HG03354 (cell line): Measurements from ENCODE around the gene CMPK2.
A peak's percentile ranks its signal among the peaks of the same experiment; 100 is the strongest.
"Not testable (repeated sequence)": the region's sequence is repeated elsewhere in the genome, so short reads cannot be mapped to it uniquely, and the experiment has no call there.

ENCODE experiments used
- ATAC-seq: cut with Tn5 transposase; IDR thresholded peaks from one replicate; pipeline ENCODE4 v1.9.1; 2021; ENCODE audit warnings: mild to moderate bottlenecking; ENCODE audit not compliant: unreplicated experiment, poor library complexity, severe bottlenecking

Gene CMPK2, protein sequence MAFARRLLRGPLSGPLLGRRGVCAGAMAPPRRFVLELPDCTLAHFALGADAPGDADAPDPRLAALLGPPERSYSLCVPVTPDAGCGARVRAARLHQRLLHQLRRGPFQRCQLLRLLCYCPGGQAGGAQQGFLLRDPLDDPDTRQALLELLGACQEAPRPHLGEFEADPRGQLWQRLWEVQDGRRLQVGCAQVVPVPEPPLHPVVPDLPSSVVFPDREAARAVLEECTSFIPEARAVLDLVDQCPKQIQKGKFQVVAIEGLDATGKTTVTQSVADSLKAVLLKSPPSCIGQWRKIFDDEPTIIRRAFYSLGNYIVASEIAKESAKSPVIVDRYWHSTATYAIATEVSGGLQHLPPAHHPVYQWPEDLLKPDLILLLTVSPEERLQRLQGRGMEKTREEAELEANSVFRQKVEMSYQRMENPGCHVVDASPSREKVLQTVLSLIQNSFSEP

DNA sequence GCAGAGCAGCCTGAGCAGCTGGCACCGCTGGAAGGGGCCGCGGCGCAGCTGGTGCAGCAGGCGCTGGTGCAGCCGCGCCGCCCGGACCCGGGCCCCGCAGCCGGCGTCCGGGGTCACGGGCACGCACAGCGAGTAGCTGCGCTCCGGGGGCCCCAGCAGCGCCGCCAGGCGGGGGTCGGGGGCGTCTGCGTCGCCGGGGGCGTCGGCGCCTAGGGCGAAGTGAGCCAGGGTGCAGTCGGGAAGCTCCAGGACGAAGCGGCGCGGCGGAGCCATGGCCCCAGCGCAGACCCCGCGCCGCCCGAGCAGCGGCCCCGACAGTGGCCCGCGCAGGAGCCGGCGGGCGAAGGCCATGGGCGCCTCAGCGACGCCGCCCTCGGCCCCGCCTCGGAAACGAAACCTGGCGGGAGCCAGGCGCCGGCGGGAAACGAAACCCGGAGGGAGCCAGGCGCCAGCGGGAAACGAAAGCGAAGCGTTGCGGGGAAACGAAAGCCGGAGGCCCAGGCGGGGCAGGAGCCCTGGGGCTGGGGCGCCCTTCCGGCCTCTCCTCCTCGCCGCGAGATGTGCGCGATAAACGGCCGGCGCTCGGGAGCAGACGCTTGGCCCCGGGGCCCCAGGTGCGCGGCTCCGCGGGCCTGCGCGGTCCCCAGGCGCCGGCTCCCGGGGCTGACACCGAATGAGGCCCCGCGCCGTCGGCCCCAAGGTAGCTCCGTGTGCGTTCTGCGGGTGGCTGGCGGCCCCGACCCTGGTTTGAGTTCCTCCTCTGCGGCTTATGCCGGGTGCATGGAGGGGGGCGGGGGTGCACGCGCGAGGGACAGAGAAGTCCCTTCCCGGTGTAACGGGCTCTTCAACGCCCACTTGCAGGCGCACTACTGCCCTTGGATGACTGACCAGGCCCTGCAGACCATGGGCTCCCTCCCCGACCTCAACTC is at the start of gene CMPK2:
Gene CMPK2 (minus strand): TSS at position 562 of the 929 bp plus-strand sequence. CDS start 211 bp downstream, at position 351.
- ATAC-seq: peak; percentile 80

DNA sequence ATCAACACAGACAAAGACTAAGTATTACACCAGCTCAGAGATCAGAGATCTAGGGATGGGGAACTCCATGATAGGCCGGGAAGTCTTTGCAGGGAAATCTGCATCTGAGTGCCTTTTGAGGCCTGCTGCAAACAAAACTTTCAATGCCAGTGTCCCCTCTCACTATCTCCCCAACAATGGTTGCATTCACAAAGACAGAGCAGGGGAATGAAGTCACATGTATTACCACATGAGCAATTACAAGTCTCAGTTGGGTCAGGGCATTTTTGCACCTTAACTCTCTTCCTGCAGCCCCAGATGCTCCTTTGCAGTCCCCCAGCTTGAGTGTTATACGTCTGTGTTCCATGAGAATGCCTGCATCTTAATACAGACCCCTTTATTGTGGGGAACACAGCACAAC is 49.7 kb upstream of the CMPK2 start:
- ATAC-seq: no peak

- ATAC-seq: no peak
Measured at GRCh38 chr2:6914828-6915227, 49.1 kb upstream of the CMPK2 start.

DNA sequence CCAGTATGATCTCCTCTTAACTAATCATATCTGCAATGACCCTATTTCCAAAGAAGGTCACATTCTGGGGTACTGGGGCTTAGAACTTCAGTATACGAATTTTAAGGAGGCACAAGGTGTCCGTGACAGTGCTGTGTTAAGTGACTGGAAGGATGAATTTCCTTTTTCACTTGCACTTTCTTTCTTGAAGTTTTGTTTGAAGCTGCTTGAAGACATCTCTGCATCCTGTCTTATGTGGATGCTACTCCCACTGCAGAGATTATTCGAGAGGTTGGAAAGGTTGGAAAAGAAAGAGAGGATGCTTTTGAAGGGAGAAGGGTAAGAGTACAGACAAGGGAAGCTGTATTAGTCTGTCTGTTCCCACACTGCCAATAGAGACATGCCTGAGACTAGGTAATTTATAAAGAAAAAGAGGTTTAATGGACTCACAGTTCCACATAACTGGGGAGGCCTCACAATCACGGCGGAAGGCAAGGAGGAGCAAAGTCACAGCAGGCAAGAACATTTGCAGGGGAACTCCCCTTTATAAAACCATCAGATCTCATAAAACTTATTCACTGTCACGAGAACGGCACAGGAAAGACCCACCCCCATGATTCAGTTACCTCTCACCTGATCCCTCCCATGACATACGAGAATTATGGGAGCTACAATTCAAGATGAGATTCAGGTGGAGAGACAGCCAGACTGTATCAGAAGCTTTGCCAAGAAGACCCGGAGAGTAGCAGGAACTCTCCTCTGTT is 47.9 kb upstream of the CMPK2 start:
- no peak for ATAC-seq

DNA sequence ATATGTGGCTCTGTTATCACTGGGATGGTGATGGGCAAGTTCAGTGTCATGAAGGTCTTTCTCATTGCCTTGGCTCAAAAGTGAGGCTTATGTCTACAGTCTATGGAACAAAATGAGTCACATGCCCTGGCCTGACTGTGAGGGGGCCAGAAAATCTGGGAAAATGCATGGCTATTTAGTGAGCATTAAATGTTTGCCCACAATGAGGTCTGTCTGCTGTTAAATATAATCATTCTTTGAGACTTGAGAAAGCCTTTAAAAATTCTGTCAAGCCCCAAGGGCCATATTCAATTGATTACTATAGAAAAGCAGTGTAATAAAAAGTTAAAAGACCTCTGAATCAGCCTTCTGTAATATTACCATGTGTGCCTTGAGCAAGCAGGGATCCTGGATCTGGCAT is 46.0 kb upstream of the CMPK2 start:
- ATAC-seq: no peak

DNA sequence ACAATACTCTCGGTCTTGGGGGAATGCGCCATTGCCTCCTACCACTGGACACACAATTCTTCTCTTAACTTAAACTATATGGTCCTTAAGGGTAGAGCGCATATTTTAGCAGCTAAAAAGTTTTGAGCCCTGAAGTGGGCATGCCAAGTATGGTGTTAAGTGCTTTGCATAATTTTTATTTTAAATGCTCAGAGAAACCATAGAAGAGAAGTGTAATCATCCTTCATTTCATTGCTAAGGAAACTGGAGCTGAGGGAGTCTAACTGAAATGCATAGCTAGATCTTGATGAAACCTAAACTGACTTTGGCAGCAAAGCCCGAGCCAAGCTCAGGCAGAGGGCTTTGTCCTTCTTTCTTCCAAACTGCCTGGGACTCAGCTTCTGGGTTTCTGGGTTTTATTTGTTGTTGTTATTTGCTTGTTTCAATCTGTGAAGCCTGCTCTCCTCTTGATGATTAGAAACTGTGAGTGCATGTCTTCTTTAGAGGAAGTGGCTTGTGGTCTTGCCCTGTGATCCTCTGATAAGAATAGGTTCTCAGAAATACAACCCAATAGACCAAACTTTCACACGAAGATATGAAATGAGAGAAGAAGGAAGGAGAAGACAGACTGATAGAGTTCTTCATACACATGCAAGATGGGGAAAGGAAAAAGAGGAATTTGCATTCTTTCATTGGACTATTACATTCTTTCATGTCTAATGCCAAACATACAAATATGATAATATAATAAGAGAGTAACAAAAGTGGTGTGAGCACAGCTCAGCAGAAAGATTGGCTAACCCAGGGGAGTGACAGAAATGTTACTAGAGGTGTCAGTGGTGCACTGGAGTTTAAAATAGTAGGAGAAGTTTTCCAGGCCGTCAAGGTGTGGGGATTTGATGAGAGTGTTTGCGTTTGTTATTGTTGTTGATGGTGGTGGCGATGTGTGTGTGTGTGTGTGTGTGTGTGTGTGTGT is 44.0 kb upstream of the CMPK2 start:
- ATAC-seq: peak; percentile 99

- no peak for ATAC-seq
Measured at GRCh38 chr2:6908291-6908690, 42.6 kb upstream of the CMPK2 start.

GRCh38 chr2:6906165-6906741 is 40.5 kb upstream of the CMPK2 start:
- no peak for ATAC-seq

GRCh38 chr2:6905668-6906067 is 40.0 kb upstream of the CMPK2 start:
- ATAC-seq: no peak

DNA sequence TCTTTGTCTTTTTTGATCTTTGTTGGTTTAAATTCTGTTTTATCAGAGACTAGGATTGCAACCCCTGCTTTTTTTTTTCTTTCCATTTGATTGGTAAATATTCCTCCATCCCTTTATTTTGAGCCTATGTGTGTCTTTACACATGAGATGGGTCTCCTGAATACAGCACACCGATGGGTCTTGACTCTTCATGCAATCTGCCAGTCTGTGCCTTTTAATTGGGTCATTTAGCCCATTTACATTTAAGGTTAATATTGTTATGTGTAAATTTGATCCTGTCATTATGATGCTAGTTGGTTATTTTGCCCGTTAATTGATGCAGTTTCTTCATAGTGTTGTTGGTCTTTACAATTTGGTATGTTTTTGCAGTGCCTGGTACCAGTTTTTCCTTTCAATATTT is 36.9 kb upstream of the CMPK2 start:
- not testable (repeated sequence) for ATAC-seq

DNA sequence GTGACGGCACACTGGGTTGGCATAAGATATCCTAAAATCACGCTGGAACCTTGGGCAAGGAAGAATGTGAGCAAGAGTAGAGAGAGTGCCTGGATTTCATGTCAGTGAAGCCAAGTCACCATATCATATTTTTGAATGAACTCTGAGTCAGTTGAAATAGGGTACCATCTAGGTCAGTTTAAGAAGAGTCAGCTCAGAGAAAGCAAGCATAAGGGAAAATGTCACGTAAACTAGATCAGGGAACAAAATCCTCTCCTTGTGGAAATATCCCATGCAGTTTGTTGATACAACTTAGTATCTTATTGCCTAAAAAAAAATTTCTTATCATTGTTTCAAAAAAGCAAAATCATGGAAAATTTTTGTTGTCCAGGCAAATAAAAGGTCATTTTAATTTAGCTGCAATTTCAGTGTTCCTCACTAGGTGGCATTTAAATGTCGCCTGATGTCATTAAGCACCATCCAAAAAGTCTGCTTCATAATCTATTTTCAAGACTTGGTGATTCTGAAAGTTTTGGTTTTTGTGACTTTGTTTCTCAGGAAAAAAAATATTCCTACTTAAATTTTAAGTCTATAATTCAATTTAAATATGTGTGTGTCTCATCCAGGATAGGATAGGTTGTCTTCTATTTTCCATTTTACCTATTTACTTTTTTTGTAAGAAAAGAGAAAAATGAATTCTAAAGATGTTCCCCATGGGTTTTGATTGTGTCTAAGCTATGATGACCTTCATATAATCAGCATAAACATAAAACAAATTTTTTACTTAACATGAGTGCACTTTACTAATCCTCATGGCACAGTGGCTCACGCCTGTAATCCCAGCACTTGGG is 31.4 kb upstream of the CMPK2 start:
- peak; percentile 64 for ATAC-seq

- ATAC-seq: no peak
Measured at GRCh38 chr2:6893876-6894482, 28.3 kb upstream of the CMPK2 start.

DNA sequence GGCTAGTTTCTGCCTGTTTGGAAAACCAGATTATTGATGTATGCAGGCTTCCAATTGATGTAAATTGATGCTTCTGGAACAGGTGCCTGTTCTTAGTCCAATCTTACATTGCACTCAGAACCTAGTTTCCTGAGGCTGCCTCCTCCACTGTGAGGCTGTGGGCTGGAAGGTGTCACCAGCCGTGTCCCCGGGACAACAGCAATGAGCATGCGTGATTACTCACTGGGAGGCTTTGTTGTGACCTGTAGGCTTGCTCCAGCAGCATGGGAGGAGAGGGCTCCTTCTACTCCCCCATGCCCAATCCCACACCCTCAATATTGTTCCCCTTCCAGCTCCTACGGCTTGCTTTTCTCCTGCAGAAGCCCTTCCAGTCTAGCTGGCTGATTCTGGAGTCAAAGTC is 23.0 kb upstream of the CMPK2 start:
- no peak for ATAC-seq

GRCh38 chr2:6887751-6888192 is 22.1 kb upstream of the CMPK2 start:
- no peak for ATAC-seq

GRCh38 chr2:6885968-6886367 is 20.3 kb upstream of the CMPK2 start:
- ATAC-seq: no peak

GRCh38 chr2:6885551-6885950 is 19.8 kb upstream of the CMPK2 start:
- no peak for ATAC-seq

DNA sequence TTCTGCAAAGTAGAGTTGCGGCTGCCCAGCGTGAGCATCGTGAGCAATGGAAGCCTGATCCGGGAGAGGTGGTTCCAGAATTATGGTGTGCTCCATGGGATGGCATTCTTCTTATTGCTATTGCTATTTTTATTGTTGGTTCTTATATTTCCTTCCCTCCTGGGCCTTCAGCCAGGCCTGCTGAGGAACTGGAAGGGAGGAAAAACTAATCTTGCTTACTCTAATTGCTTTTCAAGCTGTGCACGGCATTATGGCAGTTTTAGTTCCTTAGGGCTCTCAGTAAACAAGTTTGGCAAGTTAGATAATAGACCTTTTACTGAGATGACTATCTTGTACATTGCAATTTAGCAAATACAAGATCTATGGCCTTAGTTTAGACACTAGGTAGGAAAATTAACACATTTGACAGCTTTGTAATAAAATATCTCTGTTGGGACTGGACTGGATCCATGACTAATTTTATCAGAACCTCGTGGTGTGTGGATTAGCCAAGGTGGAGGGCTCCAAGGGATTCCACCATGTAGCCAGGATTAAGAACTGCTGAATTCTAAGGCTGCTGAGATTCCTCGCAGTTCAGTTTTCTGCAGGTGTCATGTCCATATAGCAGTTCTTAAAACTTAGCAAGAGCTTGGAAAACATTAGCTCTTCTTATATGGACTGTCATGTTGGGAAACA is 17.9 kb upstream of the CMPK2 start:
- ATAC-seq: no peak
